IMR-90 (cell line): Measurements from ENCODE around the gene GPR39. TPM values are rescaled to one million over a fixed set of nuclear protein-coding genes. Genes with fewer than 3 reads are reported as not detected.
A peak's percentile ranks its signal among the peaks of the same experiment; 100 is the strongest.

Experiments used
- ATAC-seq: fragments of 200-7000 bp; cut with Tn5 transposase; 2 replicates; pipeline ENCODE4 v1.9.1; 2020; ENCODE audit warnings: low read depth, mild to moderate bottlenecking, moderate library complexity
- BruUV-seq: library from RNA; stranded (reverse); fragments of 400-500 nt; replicated peaks from 2 replicates; lab custom pipeline; 2021; lab: Mats Ljungman, UMichigan
- CTCF ChIA-PET: fragments of 300-600 bp; formaldehyde crosslinking; extraction: SDS; loops from one replicate; lab custom pipeline; 2021; ENCODE audit warnings: antibody characterized with exemption; lab: Yijun Ruan, JAX
- POLR2A ChIA-PET: fragments of 300-600 bp; sonication (Branson Sonifier 250); formaldehyde crosslinking; loops from one replicate; lab custom pipeline; 2022; ENCODE audit warnings: antibody characterized with exemption; ENCODE audit not compliant: unreplicated experiment; lab: Charles Lee
- DNase-seq: peaks from one replicate; pipeline ENCODE4 v3.0.0; 2013
- H2AFZ ChIP-seq: replicated peaks from 2 replicates; pipeline ENCODE3; 2013; ENCODE audit warnings: low read length, mild to moderate bottlenecking; ENCODE audit not compliant: poor library complexity
- H2AK5ac ChIP-seq: 2 replicates; pipeline ENCODE4 v1.6.1; 2013; ENCODE audit warnings: low read depth, low read length, inconsistent platforms
- H2AK9ac ChIP-seq: replicated peaks from 2 replicates; pipeline ENCODE3; 2013; ENCODE audit warnings: mild to moderate bottlenecking, low read depth, low read length, moderate library complexity; ENCODE audit not compliant: poor library complexity
- H2BK120ac ChIP-seq: 2 replicates; pipeline ENCODE4 v1.6.1; 2013; ENCODE audit warnings: low read depth, low read length, inconsistent platforms
- H2BK15ac ChIP-seq: 3 replicates; pipeline ENCODE4 v1.6.1; 2013; ENCODE audit warnings: low read depth, low read length, inconsistent platforms
- H2BK20ac ChIP-seq: 2 replicates; pipeline ENCODE4 v1.6.1; 2013; ENCODE audit warnings: low read depth, mild to moderate bottlenecking, inconsistent platforms, low read length, moderate library complexity
- H2BK5ac ChIP-seq: 2 replicates; pipeline ENCODE4 v1.6.1; 2013; ENCODE audit warnings: mild to moderate bottlenecking, low read depth, low read length, inconsistent platforms; ENCODE audit not compliant: poor library complexity, severe bottlenecking
- H3K14ac ChIP-seq: replicated peaks from 2 replicates; pipeline ENCODE4 v1.6.1; 2013; ENCODE audit warnings: low read depth, low read length, inconsistent platforms
- H3K18ac ChIP-seq: 2 replicates; pipeline ENCODE4 v1.6.1; 2013; ENCODE audit warnings: low read depth, low read length, control low read depth
- H3K23ac ChIP-seq: 2 replicates; pipeline ENCODE4 v1.6.1; 2013; ENCODE audit warnings: low read depth, low read length, inconsistent platforms
- H3K27ac ChIP-seq: 2 replicates; pipeline ENCODE4 v1.5.1; 2013; ENCODE audit warnings: mild to moderate bottlenecking, control low read depth, low read length; ENCODE audit not compliant: insufficient read depth
- H3K27me3 ChIP-seq: 2 replicates; pipeline ENCODE4 v1.6.1; 2013; ENCODE audit warnings: low read length; ENCODE audit not compliant: control insufficient read depth, insufficient read depth
- H3K36me3 ChIP-seq: 2 replicates; pipeline ENCODE4 v1.6.1; 2013; ENCODE audit warnings: low read length, mixed read lengths; ENCODE audit not compliant: control insufficient read depth, insufficient read depth
- H3K4ac ChIP-seq: 2 replicates; pipeline ENCODE4 v1.6.1; 2013; ENCODE audit warnings: low read depth, low read length, inconsistent platforms
- H3K4me1 ChIP-seq: 2 replicates; pipeline ENCODE4 v1.6.1; 2013; ENCODE audit warnings: low read length, mixed read lengths; ENCODE audit not compliant: control insufficient read depth, insufficient read depth
- H3K4me2 ChIP-seq: 2 replicates; pipeline ENCODE4 v1.6.1; 2013; ENCODE audit warnings: low read depth, mild to moderate bottlenecking, control low read depth, low read length, moderate library complexity
- H3K4me3 ChIP-seq: 2 replicates; pipeline ENCODE4 v1.5.1; 2013; ENCODE audit warnings: low read depth, mild to moderate bottlenecking, control low read depth, low read length, moderate library complexity; ENCODE audit not compliant: insufficient read depth
- H3K56ac ChIP-seq: 2 replicates; pipeline ENCODE4 v1.6.1; 2013; ENCODE audit warnings: low read length, inconsistent platforms; ENCODE audit not compliant: insufficient read depth; ENCODE audit errors: extremely low read depth
- H3K79me1 ChIP-seq, 2 experiments: 2 replicates each; pipeline ENCODE4 v1.6.1; 2013; ENCODE audit warnings: low read length in 2 of 2, inconsistent platforms in 1 of 2, low read depth in 1 of 2
- H3K9ac ChIP-seq: 2 replicates; pipeline ENCODE4 v1.6.1; 2013; ENCODE audit warnings: low read depth, low read length, control low read depth
- H3K9me1 ChIP-seq: 2 replicates; pipeline ENCODE4 v1.6.1; 2013; ENCODE audit warnings: low read length, inconsistent platforms; ENCODE audit not compliant: insufficient read depth
- H3K9me3 ChIP-seq: 2 replicates; pipeline ENCODE4 v1.6.1; 2013; ENCODE audit warnings: low read length; ENCODE audit not compliant: control insufficient read depth, insufficient read depth
- H4K20me1 ChIP-seq: 2 replicates; pipeline ENCODE4 v1.6.1; 2013; ENCODE audit warnings: low read length, inconsistent platforms; ENCODE audit not compliant: insufficient read depth
- H4K5ac ChIP-seq: 2 replicates; pipeline ENCODE4 v1.6.1; 2013; ENCODE audit warnings: mild to moderate bottlenecking, low read depth, low read length, control low read depth
- H4K8ac ChIP-seq, 2 experiments: 2 replicates each; pipeline ENCODE4 v1.6.1; 2013; ENCODE audit warnings: low read depth in 2 of 2, low read length in 2 of 2, control low read depth in 1 of 2, inconsistent platforms in 1 of 2
- H4K91ac ChIP-seq: 2 replicates; pipeline ENCODE4 v1.6.1; 2013; ENCODE audit warnings: low read depth, low read length, inconsistent platforms; ENCODE audit not compliant: insufficient read depth
- BHLHE40 ChIP-seq: fragments of 150-350 bp; IDR thresholded peaks from 2 replicates; pipeline ENCODE4 v1.6.1; 2016; ENCODE audit warnings: mild to moderate bottlenecking, low read depth, low read length
- CEBPB ChIP-seq: IDR thresholded peaks from 2 replicates; pipeline ENCODE4 v1.6.1; 2012; ENCODE audit warnings: low read depth, low read length, improper control_type of control experiment
- CTCF ChIP-seq: conservative IDR thresholded peaks from 2 replicates; pipeline ENCODE4 v1.5.1; 2012; ENCODE audit warnings: mild to moderate bottlenecking, low read depth, low read length, improper control_type of control experiment
- FOS ChIP-seq: fragments of 150-350 bp; IDR thresholded peaks from 2 replicates; pipeline ENCODE4 v1.6.1; 2016; ENCODE audit warnings: low read depth, low read length
- MAFK ChIP-seq: IDR thresholded peaks from 2 replicates; pipeline ENCODE4 v1.6.1; 2012; ENCODE audit warnings: low read depth, low read length, improper control_type of control experiment
- MAZ ChIP-seq: IDR thresholded peaks from 2 replicates; pipeline ENCODE4 v1.6.1; 2012; ENCODE audit warnings: low read depth, mild to moderate bottlenecking, low read length, improper control_type of control experiment, moderate library complexity, borderline replicate concordance
- NFE2L2 ChIP-seq: fragments of 150-350 bp; IDR thresholded peaks from 2 replicates; pipeline ENCODE4 v1.6.1; 2016; ENCODE audit warnings: low read depth, mild to moderate bottlenecking, low read length
- POLR2A ChIP-seq: IDR thresholded peaks from 2 replicates; pipeline ENCODE4 v1.6.1; 2012; ENCODE audit warnings: mild to moderate bottlenecking, low read depth, low read length
- RAD21 ChIP-seq: IDR thresholded peaks from 2 replicates; pipeline ENCODE4 v1.6.1; 2012; ENCODE audit warnings: low read length, improper control_type of control experiment
- RFX5 ChIP-seq: IDR thresholded peaks from 2 replicates; pipeline ENCODE4 v1.8.0; 2012; ENCODE audit warnings: low read depth, mild to moderate bottlenecking, low read length, moderate library complexity
- SMC3 ChIP-seq: fragments of 150-350 bp; IDR thresholded peaks from 2 replicates; pipeline ENCODE4 v1.6.1; 2016; ENCODE audit warnings: low read depth, mild to moderate bottlenecking, antibody characterized with exemption, low read length, moderate library complexity
- WGBS, 2 experiments: methylation state at CpG; one replicate each; pipeline versions ENCODE4 v1.1.5 to v1.1.7; 2013; ENCODE audit warnings: missing lambda C conversion rate in 2 of 2; ENCODE audit not compliant: insufficient read length in 1 of 2; ENCODE audit errors: extremely low coverage in 2 of 2; 5-methylcytosine and 5-hydroxymethylcytosine counted together
- dilution Hi-C: fragments of 300-500 bp; cut with HindIII; formaldehyde crosslinking; loops from one replicate; pipeline ENCODE4 v1.14.3; 2018; ENCODE audit warnings: low sequenced_read_pairs; ENCODE audit not compliant: unreplicated experiment
- in situ Hi-C: fragments of 300-500 bp; cut with MboI; formaldehyde crosslinking; loops from 3 replicates; pipeline ENCODE4 v1.14.3; 2019; ENCODE audit warnings: low sequenced_read_pairs, inconsistent platforms, mixed read lengths
- intact Hi-C: fragments of 100-400 bp; cut with micrococcal nuclease; formaldehyde crosslinking; loops from 2 replicates; pipeline ENCODE4 v1.10.0; 2022
- polyA plus RNA-seq, 3 experiments: library from polyadenylated mRNA; depleted of rRNA; stranded (reverse); fragments of >200 nt; gene quantifications; 2 replicates each; pipeline ENCODE4 v1.2.3, GENCODE V29; 2012; ENCODE audit warnings: low replicate concordance in 1 of 3
- total RNA-seq: library from RNA; depleted of rRNA; stranded (reverse); fragments of >200 nt; gene quantifications from 2 replicates; pipeline ENCODE4 v1.2.3, GENCODE V29; 2012

GPR39 gene
- total and polyA plus RNA-seq, 2 of the 4 experiments (the other 2 are of a cell fraction), result 4.4 to 9.0 TPM

GRCh38 chr2:132651115-132652045 is 234.8 kb downstream of the GPR39 start:
- peak overlapping the region; percentile 81 for H2AFZ ChIP-seq
- ChIA-PET POLR2A (no interaction called here), CTCF (interaction anchor here (0.6 to 2.1 kb wide), 9 partner anchors 9 to 519 kb away, joined by 3 to 5 read pairs (median 3); no protein-coding TSS in a partner anchor)
- H3K4ac ChIP-seq, result peak overlapping the region; percentile 91
- H3K56ac ChIP-seq, result peak overlapping the region; percentile 58; the same call in 1 of the 2 replicates
- peaks cover 13% of the 10 kb centered on the region for H3K4me1 ChIP-seq
- intact Hi-C loops (loop anchor here (5.0 kb wide), 1 partner anchor 521 kb away; no protein-coding TSS in a partner anchor), dilution Hi-C loops (no loop called here), in situ Hi-C loops (loop anchor here (5.0 to 25.0 kb wide), 3 partner anchors 516 to 1186 kb away; partner anchors contain the start of gene NCKAP5)
- H2BK120ac ChIP-seq, result peak overlapping the region; percentile 97
- H4K8ac ChIP-seq, result peak overlapping the region; percentile 31 to 88; a peak in 3 of 4 replicates
- H4K5ac ChIP-seq, result peak overlapping the region; percentile 50
- peak overlapping the region; percentile 33; the same call in 1 of the 2 replicates for H3K4me2 ChIP-seq
- peak overlapping the region; percentile 61; the same call in 2 of the 3 replicates for H2BK15ac ChIP-seq
- H3K9me3 ChIP-seq, result no peaks in the 10 kb centered on the region
- H3K23ac ChIP-seq, result peak overlapping the region; percentile 87
- H2BK20ac ChIP-seq, result peak overlapping the region; percentile 98
- peak overlapping the region; percentile 4 for H3K27ac ChIP-seq
- H3K18ac ChIP-seq, result peak overlapping the region; percentile 16
- peaks cover 4% of the 10 kb centered on the region; the same call in 1 of the 2 replicates for H3K36me3 ChIP-seq
- H3K9me1 ChIP-seq, result peaks cover 36% of the 10 kb centered on the region
- H2BK5ac ChIP-seq, result peak overlapping the region; percentile 66
- BruUV-seq, result no TSS peak
- WGBS, 2 experiments, result 100% methylated on average over 1 of the region's 12 CpGs; no CpG with 5 or more reads in 1 of the 2 experiments
- H2AK5ac ChIP-seq, result peak overlapping the region; percentile 94
- no peak overlapping the region for H3K9ac ChIP-seq
- TF ChIP-seq CTCF (peak; percentile 71), BHLHE40 (no peak), CEBPB (no peak), RFX5 (no peak), MAZ (no peak), NFE2L2 (no peak), MAFK (no peak), RAD21 (peak; percentile 74), FOS (no peak), POLR2A (no peak), SMC3 (peak; percentile 84)
- DNase-seq (peak; percentile 71), ATAC-seq (peak; percentile 91)
- H3K14ac ChIP-seq, result peak overlapping the region; percentile 92
- peak overlapping the region; percentile 77 for H2AK9ac ChIP-seq
- no peaks in the 10 kb centered on the region for H3K27me3 ChIP-seq
- H4K91ac ChIP-seq, result peak overlapping the region; percentile 90
- peaks cover 9% of the 10 kb centered on the region; the same call in 1 of the 2 replicates for H4K20me1 ChIP-seq
- H3K79me1 ChIP-seq, result peaks cover 16 to 82% of the 10 kb centered on the region in 2 experiments; a peak in 3 of 4 replicates
- no peak overlapping the region for H3K4me3 ChIP-seq
